Measurements from ENCODE around the gene TTLL12.

The TTLL12 gene

DNA sequence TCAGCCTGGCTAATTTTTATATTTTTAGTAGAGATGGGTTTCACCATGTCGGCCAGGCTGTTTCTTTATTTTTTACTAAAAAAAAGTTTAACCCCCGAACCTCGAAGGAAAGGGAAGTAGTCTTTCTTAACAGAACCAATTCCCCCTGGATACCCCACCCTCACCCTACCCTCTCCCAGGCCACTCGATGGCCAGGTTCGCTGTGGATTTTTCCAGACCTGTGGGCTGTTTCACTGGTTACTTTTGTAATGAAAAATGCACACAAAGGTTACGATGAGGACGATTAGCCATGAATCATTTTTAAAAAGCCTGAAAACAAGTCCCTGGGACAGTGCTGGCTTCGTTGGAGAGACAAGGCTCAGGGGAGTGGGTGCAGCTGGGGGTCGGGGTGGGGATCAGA, 33.0 kb downstream of the TTLL12 start:
- TF ChIP-seq EZH2phosphoT487 (IDR thresholded peaks at IDR 0.05; ENCODE audit: low read depth) (no peak), CTCF (IDR thresholded peaks at IDR 0.05; ENCODE audit: low read depth, low read length) (no peak)
- Histone ChIP-seq H3K9ac (ENCODE audit: low read length) (no peak overlapping the region), H3K9me3 (ENCODE audit: insufficient read depth, low read length) (no peaks in the 10 kb centered on the region), H3K4me2 (ENCODE audit: low read length) (no peak overlapping the region), H4K20me1 (ENCODE audit: insufficient read depth, low read length) (no peaks in the 10 kb centered on the region), H3K4me1 (ENCODE audit: low read length) (peaks cover 11% of the 10 kb centered on the region; the same call in 1 of the 2 replicates), H2AFZ (ENCODE audit: low read depth, low read length) (no peak overlapping the region), H3K27me3 (ENCODE audit: low read depth, low read length) (peaks cover 6% of the 10 kb centered on the region), H3K4me3 (ENCODE audit: low read length) (no peak overlapping the region), H3K36me3 (replicated peaks; ENCODE audit: low read depth, low read length) (no peaks in the 10 kb centered on the region), H3K79me2 (ENCODE audit: low read length) (no peaks in the 10 kb centered on the region), H3K27ac (ENCODE audit: low read length) (no peak overlapping the region)

DNA sequence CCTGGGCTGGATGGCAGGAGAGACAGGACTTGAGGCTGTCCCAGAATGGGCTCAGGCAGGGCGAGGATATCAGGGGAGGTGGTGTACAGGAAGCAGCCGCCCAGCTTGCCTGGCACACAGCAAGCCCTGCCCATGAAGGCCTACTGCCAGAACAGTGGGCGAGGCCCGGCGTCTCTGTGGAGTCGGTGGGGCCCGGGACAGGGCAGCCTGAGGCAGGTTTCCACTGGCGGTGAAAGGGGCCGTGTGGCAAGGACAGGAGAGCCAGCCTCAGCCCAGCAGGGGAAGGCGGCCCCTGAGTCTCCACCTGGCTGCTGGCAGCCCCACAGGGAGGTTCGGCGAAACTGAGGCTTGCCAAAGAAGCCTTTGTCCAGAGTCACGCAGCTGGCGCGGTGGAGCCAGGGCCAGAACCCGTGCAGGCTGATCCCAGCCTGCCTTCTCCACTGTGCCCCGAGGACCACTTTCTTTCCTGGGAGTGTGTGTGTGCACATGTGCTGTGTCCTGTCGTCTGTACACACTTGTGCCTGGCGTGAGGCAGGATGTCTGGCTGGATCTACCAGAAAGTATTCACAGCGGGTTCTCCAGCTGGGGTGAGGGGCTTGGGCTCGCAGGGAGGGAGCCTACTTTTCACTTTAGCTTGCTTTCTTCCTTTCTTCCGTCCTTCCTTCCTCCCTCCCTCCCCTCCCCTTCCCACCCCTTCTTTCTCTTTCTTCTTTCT, 34.4 kb downstream of the TTLL12 start:
- Histone ChIP-seq H3K4me2 (ENCODE audit: low read length) (peak overlapping the region; percentile 92), H3K4me1 (ENCODE audit: low read length) (peaks cover 16% of the 10 kb centered on the region), H3K4me3 (ENCODE audit: low read length) (peak overlapping the region; percentile 83), H3K9me3 (ENCODE audit: insufficient read depth, low read length) (no peaks in the 10 kb centered on the region), H4K20me1 (ENCODE audit: insufficient read depth, low read length) (no peaks in the 10 kb centered on the region), H3K27ac (ENCODE audit: low read length) (no peak overlapping the region), H3K27me3 (ENCODE audit: low read depth, low read length) (peaks cover 6% of the 10 kb centered on the region), H3K36me3 (replicated peaks; ENCODE audit: low read depth, low read length) (no peaks in the 10 kb centered on the region), H3K79me2 (ENCODE audit: low read length) (no peaks in the 10 kb centered on the region), H2AFZ (ENCODE audit: low read depth, low read length) (peak overlapping the region; percentile 50; the same call in 1 of the 2 replicates), H3K9ac (ENCODE audit: low read length) (peak overlapping the region; percentile 66)
- TF ChIP-seq EZH2phosphoT487 (IDR thresholded peaks at IDR 0.05; ENCODE audit: low read depth) (no peak), CTCF (IDR thresholded peaks at IDR 0.05; ENCODE audit: low read depth, low read length) (no peak)

DNA sequence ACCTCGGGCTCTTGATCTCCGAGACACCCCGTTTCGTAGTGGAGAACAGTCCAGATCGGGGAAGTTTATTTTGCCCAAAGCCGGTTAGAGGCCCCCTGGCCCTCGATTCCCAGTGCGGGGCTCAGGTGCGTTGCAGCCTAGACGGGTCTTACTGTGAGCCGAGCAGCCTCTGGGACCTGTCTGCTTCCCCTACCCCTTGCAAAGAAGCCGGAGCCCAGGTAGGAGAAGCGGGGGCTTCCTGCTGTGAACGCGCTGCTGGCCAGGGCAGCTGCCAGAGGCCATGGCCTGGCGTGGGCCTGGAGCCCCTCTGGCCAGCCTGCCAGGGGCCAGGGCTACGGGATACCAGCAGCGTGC, 35.0 kb downstream of the TTLL12 start:
- Histone ChIP-seq H3K4me1 (ENCODE audit: low read length) (peaks cover 21% of the 10 kb centered on the region), H3K9ac (ENCODE audit: low read length) (peak overlapping the region; percentile 66), H2AFZ (ENCODE audit: low read depth, low read length) (peak overlapping the region; percentile 50), H4K20me1 (ENCODE audit: insufficient read depth, low read length) (no peaks in the 10 kb centered on the region), H3K9me3 (ENCODE audit: insufficient read depth, low read length) (no peaks in the 10 kb centered on the region), H3K27ac (ENCODE audit: low read length) (no peak overlapping the region), H3K4me2 (ENCODE audit: low read length) (peak overlapping the region; percentile 92), H3K36me3 (replicated peaks; ENCODE audit: low read depth, low read length) (no peaks in the 10 kb centered on the region), H3K79me2 (ENCODE audit: low read length) (no peaks in the 10 kb centered on the region), H3K27me3 (ENCODE audit: low read depth, low read length) (peaks cover 6% of the 10 kb centered on the region), H3K4me3 (ENCODE audit: low read length) (peak overlapping the region; percentile 83)
- TF ChIP-seq EZH2phosphoT487 (IDR thresholded peaks at IDR 0.05; ENCODE audit: low read depth) (no peak), CTCF (IDR thresholded peaks at IDR 0.05; ENCODE audit: low read depth, low read length) (no peak)

- peak within 1 kb of the TSS; percentile 66 for H3K9ac ChIP-seq (ENCODE audit: low read length)
- no peaks in the 10 kb centered on the region for H3K9me3 ChIP-seq (ENCODE audit: insufficient read depth, low read length)
- H3K4me2 ChIP-seq (ENCODE audit: low read length) = peak within 1 kb of the TSS; percentile 92
- peak within 1 kb of the TSS; percentile 83 for H3K4me3 ChIP-seq (ENCODE audit: low read length)
- no peak for TF ChIP-seq CTCF (IDR thresholded peaks at IDR 0.05; ENCODE audit: low read depth, low read length)
- TF ChIP-seq EZH2phosphoT487 (IDR thresholded peaks at IDR 0.05; ENCODE audit: low read depth) = no peak
- no peaks in the 10 kb centered on the region for H3K79me2 ChIP-seq (ENCODE audit: low read length)
- no peaks in the 10 kb centered on the region for H3K36me3 ChIP-seq (replicated peaks; ENCODE audit: low read depth, low read length)
- H3K27me3 ChIP-seq (ENCODE audit: low read depth, low read length) = peaks cover 6% of the 10 kb centered on the region
- no peaks in the 10 kb centered on the region for H4K20me1 ChIP-seq (ENCODE audit: insufficient read depth, low read length)
- no peak within 1 kb of the TSS for H3K27ac ChIP-seq (ENCODE audit: low read length)
- H2AFZ ChIP-seq (ENCODE audit: low read depth, low read length) = peak within 1 kb of the TSS; percentile 90
- H3K4me1 ChIP-seq (ENCODE audit: low read length) = peaks cover 26% of the 10 kb centered on the region
These were observed 35.5 kb downstream of the TTLL12 start, which contains the start of gene TSPO for GRCh38 chr22:43151251-43152002. Gene TSPO, plus strand, starts transcription at chr22:43151559. Its CDS starts 7,680 bp downstream, at chr22:43159239.
